NCI-H1092 (cell line): ENCODE data around the gene LRRC58.
A peak's percentile ranks its signal among the peaks of the same experiment; 100 is the strongest.
"Not testable (repeated sequence)": the region's sequence is repeated elsewhere in the genome, so short reads cannot be mapped to it uniquely, and the experiment has no call there.

Experiments used
- DNase-seq: peaks from one replicate; lab custom pipeline; 2025; lab: John Stamatoyannopoulos, UW

Gene LRRC58

DNA sequence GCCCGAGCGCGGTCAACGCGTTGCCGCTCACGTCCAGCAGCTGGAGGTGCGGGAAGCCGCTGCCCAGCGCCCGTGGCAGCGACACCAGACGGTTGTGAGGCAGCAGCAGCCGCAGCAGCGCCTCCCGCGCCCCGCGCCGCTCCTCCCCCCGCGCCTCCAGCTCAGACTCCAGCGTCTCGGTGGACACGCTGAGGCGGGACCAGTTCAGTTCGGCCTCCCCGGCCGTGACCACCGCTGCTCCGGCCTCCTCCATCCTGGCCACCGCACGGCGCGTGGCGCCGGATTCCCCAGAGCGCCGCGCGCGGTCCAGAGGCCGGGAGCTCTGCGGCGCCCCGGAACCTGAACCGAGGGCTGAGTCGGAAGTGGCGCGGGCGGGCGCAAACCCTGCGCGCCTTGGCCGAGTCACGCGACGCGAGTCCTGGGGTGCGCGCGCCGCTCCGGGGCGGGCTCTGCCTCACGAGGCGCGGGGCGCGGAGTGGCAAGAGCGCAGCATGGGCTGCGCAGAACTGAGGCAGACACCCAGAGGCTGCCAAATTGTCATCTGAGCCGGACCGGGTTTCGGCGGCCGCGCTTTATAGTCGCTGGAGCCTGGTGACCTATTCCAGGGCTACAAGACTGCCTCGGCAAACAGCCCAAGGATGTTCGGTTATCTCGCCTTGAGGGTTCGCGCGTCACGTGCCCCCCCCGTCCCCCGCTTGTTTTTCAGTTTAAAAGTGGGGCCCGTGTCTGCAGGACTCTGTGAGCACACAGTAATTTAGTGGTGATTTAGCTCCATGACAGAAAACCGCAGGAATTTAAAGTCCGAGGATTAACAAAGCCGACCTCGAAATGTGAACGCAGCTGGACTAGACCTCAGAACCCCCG lies at the start of gene LRRC58:
TSS of gene LRRC58 (minus strand) at position 364 of the 864 bp plus-strand sequence. CDS start at position 253, 111 bp downstream.
- DNase-seq: peak; percentile 92

GRCh38 chr3:120396469-120396868 lies 47.3 kb upstream of the LRRC58 start:
- no peak for DNase-seq

DNA sequence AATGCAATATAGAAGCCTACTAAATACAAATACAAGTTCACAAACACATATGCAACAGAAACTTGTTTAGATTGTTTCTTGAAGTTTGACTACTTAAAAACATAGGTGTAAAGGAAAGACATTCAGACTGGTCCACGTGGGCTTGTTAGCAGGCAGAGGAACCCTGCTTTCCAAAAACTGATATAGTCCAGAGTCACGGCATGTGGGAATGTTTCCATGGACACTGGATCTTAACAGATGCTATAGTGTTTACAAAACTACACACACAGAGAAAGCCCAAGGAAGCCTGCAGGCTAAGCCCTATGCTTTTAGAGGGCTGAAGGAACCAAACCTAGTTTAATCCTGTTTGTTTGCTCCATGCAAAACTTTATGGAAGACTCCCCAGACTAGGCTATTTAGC lies 45.2 kb upstream of the LRRC58 start:
- DNase-seq: no peak

GRCh38 chr3:120393761-120394160 lies 44.6 kb upstream of the LRRC58 start:
- DNase-seq: no peak

GRCh38 chr3:120393243-120393642 lies 44.1 kb upstream of the LRRC58 start:
- DNase-seq: no peak

GRCh38 chr3:120382941-120383447 lies 33.8 kb upstream of the LRRC58 start:
- DNase-seq: no peak

- DNase-seq: no peak
These were observed 32.3 kb upstream of the LRRC58 start for GRCh38 chr3:120381503-120381902.

GRCh38 chr3:120377948-120378347 lies 28.8 kb upstream of the LRRC58 start:
- DNase-seq: not testable (repeated sequence)

GRCh38 chr3:120370463-120370862 lies 21.3 kb upstream of the LRRC58 start:
- DNase-seq: no peak

GRCh38 chr3:120369037-120369467 lies 19.9 kb upstream of the LRRC58 start:
- DNase-seq: no peak

DNA sequence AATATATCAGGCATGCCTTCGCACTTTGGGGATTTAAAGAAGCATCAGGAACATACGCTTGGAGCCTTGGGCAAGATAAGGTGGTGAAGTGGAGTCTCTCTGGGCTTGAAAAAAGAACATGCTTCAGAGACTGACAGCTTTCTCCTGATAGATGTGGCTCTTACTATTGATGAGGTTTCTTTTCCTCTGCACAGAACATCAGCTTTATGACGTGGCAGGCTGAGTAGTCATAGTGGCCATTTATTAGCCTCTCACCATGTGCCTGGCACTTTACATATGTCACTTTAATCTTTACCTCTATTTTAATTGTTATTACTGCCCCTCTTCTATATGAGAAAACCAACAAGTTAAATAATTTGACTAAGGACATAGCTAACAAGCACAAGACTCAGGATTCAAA lies 19.0 kb upstream of the LRRC58 start:
- DNase-seq: no peak

GRCh38 chr3:120364821-120365220 lies 15.7 kb upstream of the LRRC58 start:
- DNase-seq: no peak

DNA sequence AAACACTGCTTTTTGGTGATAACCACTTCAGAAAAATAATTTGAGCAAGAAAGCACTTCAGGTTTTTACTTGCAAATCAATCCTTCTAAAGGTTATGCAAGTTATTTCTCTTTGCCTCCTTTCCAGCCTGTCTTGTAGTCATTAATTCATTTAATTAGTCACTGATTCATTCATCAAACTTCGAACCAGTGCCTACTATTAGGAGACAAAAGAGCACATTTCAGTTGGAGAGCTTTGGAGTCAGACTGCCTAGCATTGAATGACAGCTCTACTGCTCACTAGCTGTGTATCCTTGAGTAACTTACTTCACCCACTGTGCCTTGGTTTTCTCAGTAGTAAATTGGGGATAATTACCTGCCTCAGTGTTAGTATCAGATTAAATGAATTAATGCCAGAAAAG lies 14.9 kb upstream of the LRRC58 start:
- DNase-seq: no peak

- DNase-seq: no peak
These were observed 8.7 kb upstream of the LRRC58 start for GRCh38 chr3:120357807-120358206.

DNA sequence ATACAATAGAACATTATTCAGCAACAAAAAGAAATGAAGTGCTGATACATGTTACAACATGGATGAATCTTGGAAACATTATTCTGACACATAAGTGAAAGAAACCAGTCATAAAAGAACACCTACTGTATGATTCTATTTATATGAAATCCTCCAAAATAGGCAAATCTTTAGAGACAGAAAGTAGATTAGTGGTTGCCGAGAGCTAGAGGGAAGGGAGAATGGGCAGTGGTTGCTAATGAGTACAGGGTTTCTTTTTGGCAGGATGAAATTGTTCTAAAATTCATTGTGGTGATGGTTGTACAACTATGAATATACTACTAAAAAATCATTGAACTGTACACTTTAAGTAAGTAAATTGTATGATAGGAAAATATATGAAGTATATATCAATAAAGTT lies 6.3 kb upstream of the LRRC58 start:
- no peak for DNase-seq

DNA sequence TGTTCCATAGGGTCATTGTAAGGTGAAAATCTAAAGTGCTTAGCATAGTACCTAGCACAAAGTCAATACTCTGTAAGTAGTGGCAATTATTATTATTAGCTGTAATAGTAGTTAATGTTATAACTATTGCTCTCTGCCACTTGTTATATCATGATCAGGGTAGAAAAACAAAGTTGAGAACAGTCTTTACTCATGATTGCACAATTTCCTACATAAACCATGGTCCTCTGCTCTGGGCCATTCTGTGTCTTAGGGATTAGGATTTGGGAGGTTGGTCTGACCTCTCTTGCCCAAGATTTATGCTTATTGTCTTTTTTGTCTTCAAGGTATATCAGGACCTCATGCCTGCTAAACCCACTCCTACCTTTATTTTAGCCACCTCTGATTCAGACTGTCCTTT lies 4.3 kb upstream of the LRRC58 start:
- no peak for DNase-seq

DNA sequence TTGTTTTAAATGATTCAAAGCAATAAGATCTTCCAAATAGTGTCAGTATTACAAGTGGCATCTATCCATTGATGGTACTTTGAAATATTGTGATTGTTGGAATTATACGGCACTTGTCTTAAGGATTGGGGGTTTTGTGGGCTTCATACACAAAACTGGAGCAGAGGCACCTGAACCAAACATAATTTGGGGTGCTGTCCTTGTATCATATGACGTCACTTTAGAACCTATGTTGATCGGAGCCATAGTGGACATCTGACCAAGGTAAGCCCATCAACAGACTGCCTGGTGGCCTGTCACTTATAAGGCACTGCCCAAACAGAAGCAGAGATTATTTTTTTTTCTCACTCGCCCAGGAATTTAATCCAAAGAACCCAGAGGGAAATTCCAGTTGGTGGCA lies 2.9 kb upstream of the LRRC58 start:
- DNase-seq: no peak

- DNase-seq: no peak
These were observed 1.3 kb upstream of the LRRC58 start for GRCh38 chr3:120350401-120350941.

GRCh38 chr3:120349855-120350125 lies 636 bp upstream of the LRRC58 start:
- DNase-seq: no peak

- peak; percentile 63 for DNase-seq
These were observed 826 bp downstream of the LRRC58 start for GRCh38 chr3:120348065-120348990.

DNA sequence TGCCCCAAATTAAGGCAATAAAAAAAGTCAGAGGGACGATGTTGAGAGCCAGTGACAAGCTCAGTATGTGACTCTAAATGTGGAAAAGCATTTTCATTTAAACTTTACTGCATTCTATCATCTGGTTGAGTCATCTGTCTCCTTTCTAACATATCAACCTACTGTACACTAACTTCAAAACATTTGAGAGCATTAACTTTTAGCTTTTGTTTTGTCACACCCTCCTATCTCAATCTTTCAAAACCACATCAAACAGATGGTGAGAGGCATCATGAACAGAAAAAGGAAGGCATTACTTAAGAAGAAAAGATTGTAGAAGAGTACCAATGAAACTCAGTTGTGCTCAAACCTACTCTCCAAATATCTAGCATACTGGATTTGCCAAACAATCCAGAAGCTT lies 4.8 kb downstream of the LRRC58 start:
- DNase-seq: no peak

GRCh38 chr3:120341658-120342346 lies 7.4 kb downstream of the LRRC58 start:
- no peak for DNase-seq
